GM21825 (cell line): ENCODE measurements around the gene COL11A1.
"Not testable (repeated sequence)": the region's sequence is repeated elsewhere in the genome, so short reads cannot be mapped to it uniquely, and the experiment has no call there.

Experiments
- ATAC-seq: cut with Tn5 transposase; IDR thresholded peaks from one replicate; pipeline ENCODE4 v1.9.1; 2021; ENCODE audit warnings: mild to moderate bottlenecking, moderate library complexity; ENCODE audit not compliant: unreplicated experiment

COL11A1 gene

DNA sequence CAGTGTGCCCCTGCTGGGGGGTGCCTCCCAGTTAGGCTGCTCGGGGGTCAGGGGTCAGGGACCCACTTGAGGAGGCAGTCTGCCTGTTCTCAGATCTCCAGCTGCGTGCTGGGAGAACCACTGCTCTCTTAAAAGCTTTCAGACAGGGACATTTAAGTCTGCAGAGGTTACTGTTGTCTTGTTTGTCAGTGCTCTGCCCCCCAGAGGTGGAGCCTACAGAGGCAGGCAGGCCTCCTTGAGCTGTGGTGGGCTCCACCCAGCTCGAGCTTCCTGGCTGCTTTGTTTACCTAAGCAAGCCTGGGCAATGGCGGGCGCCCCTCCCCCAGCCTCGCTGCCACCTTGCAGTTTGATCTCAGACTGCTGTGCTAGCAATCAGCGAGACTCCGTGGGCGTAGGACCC is 175.0 kb downstream of the COL11A1 start:
- ATAC-seq, result not testable (repeated sequence)

GRCh38 chr1:102919659-102920058 is 188.7 kb downstream of the COL11A1 start:
- no peak for ATAC-seq

GRCh38 chr1:102901996-102902395 is 206.3 kb downstream of the COL11A1 start:
- ATAC-seq, result no peak

- ATAC-seq, result no peak
These were observed 208.4 kb downstream of the COL11A1 start for GRCh38 chr1:102899935-102900334.

- no peak for ATAC-seq
These were observed 210.8 kb downstream of the COL11A1 start for GRCh38 chr1:102897557-102897956.

DNA sequence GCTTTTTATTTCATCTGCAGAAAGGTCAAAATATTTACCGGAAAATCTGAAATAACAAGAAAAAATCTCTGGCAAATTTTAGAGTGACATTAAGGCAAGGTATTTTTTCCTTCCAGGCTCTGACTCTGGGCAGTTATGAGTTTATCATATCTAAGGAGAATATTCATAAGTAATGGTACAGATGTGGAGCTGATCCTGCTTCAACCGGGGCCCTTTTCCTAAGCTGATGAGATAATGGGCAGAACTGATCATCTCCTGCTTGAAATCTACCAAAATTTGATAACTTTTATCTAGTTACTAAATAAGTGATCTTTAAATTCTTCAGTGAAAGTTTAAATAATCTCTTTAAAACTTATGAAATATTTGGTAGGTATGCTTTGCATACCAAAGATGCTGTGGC is 211.6 kb downstream of the COL11A1 start:
- ATAC-seq, result no peak

- no peak for ATAC-seq
These were observed 212.0 kb downstream of the COL11A1 start for GRCh38 chr1:102896286-102896685.

DNA sequence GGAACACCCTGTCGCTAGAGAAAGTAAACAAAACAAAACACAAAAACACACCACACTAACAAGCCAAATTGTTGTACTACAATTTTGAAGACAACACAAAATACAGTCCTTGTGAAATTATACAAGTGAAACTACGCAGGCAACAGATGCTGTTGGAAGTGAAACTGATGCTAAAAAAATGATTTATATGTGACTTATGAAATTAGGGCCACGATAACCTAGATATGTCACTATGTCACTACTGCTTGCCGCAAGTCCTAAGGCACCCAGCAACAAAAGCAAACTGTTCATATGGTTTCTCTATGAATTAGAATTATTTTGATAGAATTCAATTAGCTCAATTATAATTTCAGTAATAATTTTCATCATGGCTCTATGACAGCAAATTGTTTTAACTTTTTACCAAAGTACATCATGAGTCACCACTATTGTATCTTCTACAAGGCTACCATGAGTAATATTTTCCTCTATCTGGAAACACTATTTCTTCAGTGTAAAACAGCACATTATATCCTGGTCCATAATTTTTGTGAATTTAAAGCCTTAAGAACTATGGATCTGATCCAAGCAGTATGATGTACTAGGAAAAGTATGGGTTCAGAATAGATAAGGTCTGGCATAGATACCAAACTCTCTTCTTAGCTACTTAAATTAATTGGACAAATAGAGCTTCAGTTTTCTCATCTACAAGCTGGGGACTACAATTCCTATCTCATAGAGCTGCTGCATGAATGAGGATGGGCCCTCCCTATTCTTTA is 216.3 kb downstream of the COL11A1 start:
- no peak for ATAC-seq

DNA sequence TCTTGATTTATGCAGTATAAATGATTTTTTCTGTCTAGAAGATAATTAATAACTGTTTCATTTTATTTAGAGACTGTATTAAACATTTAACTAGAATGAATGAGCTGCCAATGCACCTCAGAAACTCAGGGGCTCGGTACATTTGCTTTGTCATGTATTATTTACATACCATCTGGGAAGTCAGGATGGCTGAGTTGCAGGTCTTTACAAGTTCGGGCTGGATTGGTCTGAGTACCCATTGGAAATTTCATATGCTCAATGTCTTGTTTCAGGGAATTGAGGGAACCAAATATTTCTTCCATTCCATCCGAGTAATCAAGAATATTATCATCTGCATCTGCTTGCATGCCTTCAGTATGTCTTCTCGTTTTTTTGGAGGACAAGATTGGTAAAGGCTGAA is 221.7 kb downstream of the COL11A1 start:
- ATAC-seq, result no peak

- ATAC-seq, result no peak
These were observed 224.1 kb downstream of the COL11A1 start for GRCh38 chr1:102884238-102884637.

DNA sequence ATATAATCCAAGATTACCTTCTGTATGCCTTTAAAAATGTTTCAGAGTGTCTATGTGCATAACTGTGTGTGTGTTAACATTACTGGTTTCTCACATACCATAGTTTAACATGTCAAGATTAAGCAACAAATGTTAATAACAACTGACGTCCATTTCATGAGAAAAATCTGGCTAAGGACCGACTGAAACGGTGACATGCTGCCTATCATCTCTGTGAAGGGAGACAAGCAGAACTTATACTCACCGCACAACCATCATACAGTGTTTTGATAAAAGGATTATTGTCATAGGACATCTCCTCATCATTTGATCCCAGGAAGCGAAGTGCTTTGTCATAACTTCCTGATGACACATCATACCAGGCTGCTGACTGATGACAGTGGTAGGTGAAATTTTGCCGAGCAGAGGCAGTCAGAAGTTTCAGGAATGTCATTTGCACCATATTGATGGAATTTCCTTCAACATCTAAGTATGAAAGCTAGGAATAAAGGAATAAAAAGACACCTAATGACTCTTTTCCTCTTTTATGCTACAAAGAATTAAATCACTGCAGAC is 228.8 kb downstream of the COL11A1 start:
- no peak for ATAC-seq

DNA sequence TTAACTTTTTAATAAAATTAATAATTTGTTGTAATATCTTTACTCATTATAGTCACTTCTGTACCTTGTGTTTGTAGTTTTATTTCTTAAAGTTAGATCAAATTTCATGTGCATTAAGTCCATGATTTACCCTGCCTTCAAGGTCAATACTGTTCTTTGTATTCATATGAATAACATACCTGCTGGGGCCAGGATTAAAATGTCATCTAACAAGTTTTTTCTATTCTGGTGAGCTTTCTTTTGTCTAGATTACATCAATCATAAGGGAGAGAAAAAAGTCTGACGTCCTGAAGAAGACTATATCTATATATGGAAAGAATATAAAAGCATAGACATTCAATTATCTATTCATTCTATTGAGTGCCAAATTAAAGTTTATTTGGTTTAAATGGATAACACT is 232.6 kb downstream of the COL11A1 start:
- no peak for ATAC-seq

GRCh38 chr1:102872526-102872925 is 235.8 kb downstream of the COL11A1 start:
- ATAC-seq, result no peak

GRCh38 chr1:102872097-102872496 is 236.2 kb downstream of the COL11A1 start:
- no peak for ATAC-seq

- no peak for ATAC-seq
These were observed 244.6 kb downstream of the COL11A1 start for GRCh38 chr1:102863704-102864103.

GRCh38 chr1:102861247-102861646 is 247.1 kb downstream of the COL11A1 start:
- no peak for ATAC-seq

DNA sequence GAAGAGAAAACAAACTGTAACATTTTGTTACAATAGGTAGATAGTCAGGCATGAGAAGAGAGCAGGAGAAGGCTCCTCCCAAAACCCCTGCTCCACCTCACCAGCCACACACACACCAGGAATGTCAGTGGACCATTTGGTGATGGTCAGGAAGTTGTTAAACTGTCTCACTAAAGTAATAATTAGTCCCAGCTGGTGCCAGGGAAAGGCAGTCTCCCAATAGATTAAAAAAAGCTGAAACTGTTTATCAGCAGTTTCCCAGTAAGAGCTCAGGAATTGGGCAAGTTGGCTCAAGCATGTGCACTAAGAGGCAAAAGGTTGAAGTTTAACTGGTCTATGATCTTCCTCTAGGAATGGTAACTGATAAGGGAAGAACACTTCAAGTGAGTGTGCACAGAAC is 249.6 kb downstream of the COL11A1 start:
- no peak for ATAC-seq

GRCh38 chr1:102857251-102857650 is 251.1 kb downstream of the COL11A1 start:
- no peak for ATAC-seq

GRCh38 chr1:102853701-102854187 is 254.6 kb downstream of the COL11A1 start:
- ATAC-seq, result no peak

DNA sequence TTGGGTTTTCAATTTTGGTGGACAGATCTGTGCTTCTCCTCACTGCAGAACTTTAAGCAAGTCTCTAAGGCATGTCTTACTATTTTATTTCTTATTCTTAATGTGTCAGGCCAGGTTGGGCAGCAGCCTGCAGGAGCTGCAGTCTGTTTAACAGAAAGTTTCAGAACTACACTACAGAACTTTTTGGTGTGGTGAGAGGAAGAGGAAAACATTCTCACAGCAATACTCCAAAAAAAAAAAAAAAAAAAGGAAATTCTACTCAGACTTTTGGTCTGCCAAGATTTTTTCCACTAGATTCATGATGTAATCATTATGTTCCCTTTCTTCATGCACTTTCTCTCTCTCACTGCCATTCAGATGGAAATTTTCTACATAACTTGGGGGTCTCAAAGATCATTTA is 255.2 kb downstream of the COL11A1 start:
- ATAC-seq, result no peak

GRCh38 chr1:102852613-102853012 is 255.7 kb downstream of the COL11A1 start:
- no peak for ATAC-seq

DNA sequence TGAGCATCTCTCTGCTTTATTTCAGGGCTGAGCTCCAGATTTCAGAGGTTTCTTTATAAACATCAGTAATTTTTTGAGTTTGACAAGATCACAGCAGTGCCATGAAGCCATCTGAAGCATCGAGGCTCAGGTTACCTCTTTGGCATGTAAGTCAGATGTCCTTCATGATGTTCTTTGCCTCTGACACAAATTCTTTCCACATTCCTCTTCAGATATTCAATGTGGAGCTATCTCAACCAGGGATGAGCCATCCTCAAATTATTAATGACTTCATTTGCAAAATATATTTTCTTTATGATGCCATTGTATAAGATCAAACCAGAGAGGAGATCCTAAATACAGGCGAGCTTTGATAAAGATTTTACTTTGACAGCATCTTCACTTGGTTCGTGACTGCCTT is 256.7 kb downstream of the COL11A1 start:
- ATAC-seq, result no peak

DNA sequence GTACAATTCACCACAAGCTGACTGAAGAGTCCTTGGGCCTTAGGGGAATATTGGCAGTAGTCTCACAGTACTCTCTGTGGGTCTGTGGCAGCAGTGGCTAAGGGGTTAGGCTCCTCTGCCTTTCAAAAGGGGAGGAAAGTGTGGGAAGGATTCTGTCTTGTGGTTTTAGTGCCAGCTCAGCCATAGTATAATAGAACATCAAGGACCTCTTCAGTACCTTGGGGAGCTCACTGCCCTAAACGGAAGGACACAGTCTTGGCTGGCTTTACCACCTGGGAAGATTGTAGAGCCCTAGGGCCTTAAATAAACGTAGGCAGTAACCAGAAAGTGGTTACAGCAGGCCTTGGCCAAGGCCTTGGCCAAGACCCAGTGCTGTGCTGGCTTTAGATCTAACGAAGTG is 265.7 kb downstream of the COL11A1 start:
- ATAC-seq, result no peak
